Measurements from ENCODE around the gene PTPN3.

DNA sequence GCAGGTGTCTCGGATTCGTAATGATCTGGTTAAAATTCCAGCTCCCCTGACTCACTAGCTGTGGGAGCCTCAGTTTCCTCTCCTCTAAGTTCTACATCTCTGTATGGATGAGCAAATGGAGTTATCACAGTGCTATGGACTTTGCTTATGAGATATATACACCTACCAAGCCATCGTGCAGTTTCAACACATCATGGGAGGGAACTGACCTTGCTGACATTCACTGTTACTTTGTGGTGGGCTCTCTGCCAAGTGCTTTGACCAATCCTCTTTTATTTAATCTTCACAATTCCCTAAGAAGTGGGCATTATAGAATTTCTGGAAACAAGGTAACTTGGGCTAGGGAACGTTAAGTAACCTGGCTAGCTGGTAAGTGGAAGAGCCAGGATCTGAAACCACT is 70.2 kb downstream of the PTPN3 start:
- TF ChIP-seq JUND (IDR thresholded peaks at IDR 0.05), result no peak
- TF ChIP-seq RXRA (IDR thresholded peaks at IDR 0.05; ENCODE audit: borderline replicate concordance, low read depth), result no peak
- TF ChIP-seq RFX5 (IDR thresholded peaks at IDR 0.05; ENCODE audit: low read length), result no peak
- no peak for TF ChIP-seq CTCF (IDR thresholded peaks at IDR 0.05)
